HG02981 (cell line): Measurements from ENCODE around the gene SETD7.
A peak's percentile ranks its signal among the peaks of the same experiment; 100 is the strongest.
"Not testable (repeated sequence)": the region's sequence is repeated elsewhere in the genome, so short reads cannot be mapped to it uniquely, and the experiment has no call there.

Experiments used
- ATAC-seq: cut with Tn5 transposase; IDR thresholded peaks from one replicate; pipeline ENCODE4 v1.9.1; 2021; ENCODE audit warnings: mild to moderate bottlenecking, moderate library complexity; ENCODE audit not compliant: unreplicated experiment

Gene SETD7

GRCh38 chr4:139470295-139470694, 85.7 kb downstream of the SETD7 start:
- ATAC-seq: no peak

- no peak for ATAC-seq
These were observed 86.2 kb downstream of the SETD7 start for GRCh38 chr4:139469869-139470268.

GRCh38 chr4:139469216-139469615, 86.8 kb downstream of the SETD7 start:
- no peak for ATAC-seq

- not testable (repeated sequence) for ATAC-seq
These were observed 87.3 kb downstream of the SETD7 start for GRCh38 chr4:139468756-139469155.

- no peak for ATAC-seq
These were observed 90.1 kb downstream of the SETD7 start for GRCh38 chr4:139465922-139466321.

- not testable (repeated sequence) for ATAC-seq
These were observed 91.5 kb downstream of the SETD7 start for GRCh38 chr4:139464512-139464911.

GRCh38 chr4:139461022-139461628, 94.9 kb downstream of the SETD7 start:
- ATAC-seq: no peak

- ATAC-seq: no peak
These were observed 95.5 kb downstream of the SETD7 start for GRCh38 chr4:139460565-139460964.

GRCh38 chr4:139458999-139459398, 97.0 kb downstream of the SETD7 start:
- ATAC-seq: no peak

GRCh38 chr4:139458543-139458942, 97.5 kb downstream of the SETD7 start:
- no peak for ATAC-seq

- no peak for ATAC-seq
These were observed 98.7 kb downstream of the SETD7 start for GRCh38 chr4:139457318-139457717.

- no peak for ATAC-seq
These were observed 100.9 kb downstream of the SETD7 start for GRCh38 chr4:139455126-139455538.

- no peak for ATAC-seq
These were observed 101.6 kb downstream of the SETD7 start, which contains the start of gene RAB33B for GRCh38 chr4:139454111-139455045. RAB33B (plus strand) TSS chr4:139454121; CDS start chr4:139454196, 75 bp downstream.

GRCh38 chr4:139453371-139454110, 102.5 kb downstream of the SETD7 start:
- peak; percentile 87 for ATAC-seq

- ATAC-seq: peak; percentile 54
These were observed 103.0 kb downstream of the SETD7 start for GRCh38 chr4:139453041-139453370.

- no peak for ATAC-seq
These were observed 104.0 kb downstream of the SETD7 start for GRCh38 chr4:139451997-139452396.

GRCh38 chr4:139450586-139450985, 105.4 kb downstream of the SETD7 start:
- ATAC-seq: no peak

GRCh38 chr4:139447078-139447477, 108.9 kb downstream of the SETD7 start:
- ATAC-seq: not testable (repeated sequence)
